CD4-positive, alpha-beta T cell treated with Interleukin-15 for 1 hour (primary cell): ENCODE results near the gene SLC35F6.
"Not testable (repeated sequence)": the region's sequence is repeated elsewhere in the genome, so short reads cannot be mapped to it uniquely, and the experiment has no call there.

ENCODE experiments used
- DNase-seq: peaks from one replicate; pipeline ENCODE4 v3.0.0-alpha.2; 2020

Gene SLC35F6

GRCh38 chr2:26757873-26758789 is 6.0 kb upstream of the SLC35F6 start:
- no peak for DNase-seq

GRCh38 chr2:26758790-26759321 is 5.2 kb upstream of the SLC35F6 start:
- DNase-seq: no peak

DNA sequence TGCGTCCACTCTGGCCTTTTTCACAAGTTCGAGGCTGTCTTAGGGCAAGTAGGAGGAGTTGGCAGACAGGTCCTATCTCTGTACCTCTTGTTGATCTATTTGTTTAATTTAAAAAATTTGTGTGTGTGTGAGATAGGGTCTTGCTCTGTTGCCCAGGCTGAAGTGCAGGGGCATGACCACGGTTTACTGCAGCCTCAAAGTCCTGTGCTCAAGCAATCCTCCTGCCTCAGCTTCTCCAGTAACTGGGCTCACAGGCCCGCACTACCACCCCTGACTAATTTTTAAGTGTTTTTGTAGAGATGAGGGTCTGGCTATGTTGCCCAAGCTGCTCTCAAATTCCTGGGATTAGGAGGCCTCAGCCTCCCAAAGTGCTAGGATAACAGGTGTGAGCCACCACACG is 4.2 kb upstream of the SLC35F6 start:
- DNase-seq: no peak

GRCh38 chr2:26760991-26761390 is 3.1 kb upstream of the SLC35F6 start:
- DNase-seq: not testable (repeated sequence)

- no peak for DNase-seq
Measured at GRCh38 chr2:26763019-26763418, 1.1 kb upstream of the SLC35F6 start.

DNA sequence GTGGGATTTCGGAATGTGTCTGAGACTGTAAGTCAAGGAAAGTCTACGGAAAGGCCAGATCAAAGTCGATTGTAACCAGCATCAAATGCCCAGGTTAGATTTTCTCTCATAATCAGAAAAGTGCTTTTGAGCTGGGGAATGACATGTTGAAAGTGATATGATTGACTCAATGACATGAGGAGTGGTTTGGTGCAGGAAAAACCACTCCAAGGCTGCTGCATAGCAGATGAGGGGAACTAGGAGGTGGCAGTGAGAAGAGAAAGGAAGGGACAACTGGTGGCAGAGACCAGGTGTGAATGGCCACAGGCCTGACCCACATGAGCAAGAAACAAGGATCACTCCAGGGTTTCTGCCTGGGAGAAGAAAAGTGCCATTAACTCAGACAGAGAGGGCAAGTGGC is 822 bp downstream of the SLC35F6 start:
- DNase-seq: no peak

- DNase-seq: no peak
Measured at GRCh38 chr2:26765475-26766200, 1.6 kb downstream of the SLC35F6 start.

GRCh38 chr2:26767129-26767528 is 3.0 kb downstream of the SLC35F6 start:
- no peak for DNase-seq

GRCh38 chr2:26767894-26768487 is 3.9 kb downstream of the SLC35F6 start:
- no peak for DNase-seq

- DNase-seq: no peak
Measured at GRCh38 chr2:26768759-26769088, 4.6 kb downstream of the SLC35F6 start.

GRCh38 chr2:26769089-26769761 is 5.1 kb downstream of the SLC35F6 start:
- peak; percentile 78 for DNase-seq

DNA sequence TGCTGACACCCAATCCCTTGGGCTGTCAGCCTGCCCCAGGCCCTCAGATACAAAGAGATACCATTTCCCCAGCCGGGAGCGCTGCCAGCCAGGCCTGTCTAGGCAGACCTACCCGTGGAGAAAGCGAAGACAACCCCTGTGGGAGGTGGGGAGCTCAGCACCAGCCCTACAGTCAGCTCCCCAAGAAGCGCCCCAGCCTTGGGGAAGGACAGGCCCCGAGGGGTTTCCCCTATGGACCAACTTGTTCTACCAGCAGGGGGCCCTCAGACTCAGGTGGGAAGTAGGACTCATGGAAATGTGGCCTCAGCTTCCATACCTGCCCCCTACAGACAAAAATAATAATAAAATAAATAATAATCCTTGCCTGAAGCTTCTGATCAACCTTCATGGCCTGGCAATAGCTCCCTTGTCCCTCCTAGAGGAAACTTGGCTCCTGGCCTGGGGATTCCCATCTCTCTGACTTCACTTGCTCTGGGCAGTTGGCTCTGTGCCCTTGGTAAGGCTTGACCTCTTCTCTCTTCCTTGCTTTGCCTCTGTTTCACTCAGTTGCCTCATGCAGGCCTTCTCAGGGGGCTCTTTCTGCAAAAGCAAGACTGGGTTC is 7.0 kb downstream of the SLC35F6 start:
- DNase-seq: no peak

DNA sequence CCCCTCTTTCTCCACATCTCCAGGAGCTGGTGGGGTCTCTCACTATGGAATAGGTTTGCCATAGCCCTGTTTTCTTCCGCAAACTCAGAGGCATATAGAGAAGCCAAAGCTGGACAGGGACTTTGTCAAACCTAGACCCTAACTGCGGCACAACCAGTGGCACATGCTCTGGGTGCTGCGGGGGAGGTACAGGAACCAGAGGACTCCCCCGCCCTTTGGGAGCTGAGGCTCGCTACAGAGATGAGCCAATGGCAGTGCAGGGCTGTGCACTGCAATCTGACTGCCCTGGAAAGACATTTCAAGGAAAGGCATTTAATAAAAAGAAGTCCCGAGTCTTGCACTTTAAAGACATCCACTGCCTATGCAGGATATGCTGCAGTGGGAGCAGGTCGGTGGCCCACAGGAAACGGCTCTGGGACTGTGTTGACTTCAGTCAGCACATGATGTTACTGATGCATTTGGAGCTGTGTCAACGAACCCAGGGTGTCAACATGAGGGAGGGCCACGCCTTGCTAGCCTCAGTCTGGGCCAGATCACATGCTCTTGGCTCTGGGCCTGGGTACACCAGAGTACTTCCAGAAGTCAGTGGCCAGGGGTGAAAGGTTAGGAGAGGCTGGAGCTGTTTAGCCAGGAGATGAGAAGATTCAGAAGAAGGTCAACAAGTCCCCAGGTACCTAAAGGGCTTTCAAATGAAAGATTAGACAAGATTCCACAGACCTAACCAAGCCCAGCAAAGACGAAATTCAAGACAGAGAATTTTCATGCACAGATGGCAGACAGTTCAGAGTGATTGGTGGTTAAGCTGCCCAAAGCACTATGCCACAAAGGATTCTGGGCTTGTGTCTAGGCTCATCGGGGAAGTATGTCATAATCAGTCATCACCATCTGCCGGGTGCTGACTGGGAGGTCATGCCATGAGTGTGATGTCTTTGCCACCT is 8.2 kb downstream of the SLC35F6 start:
- DNase-seq: peak; percentile 22

DNA sequence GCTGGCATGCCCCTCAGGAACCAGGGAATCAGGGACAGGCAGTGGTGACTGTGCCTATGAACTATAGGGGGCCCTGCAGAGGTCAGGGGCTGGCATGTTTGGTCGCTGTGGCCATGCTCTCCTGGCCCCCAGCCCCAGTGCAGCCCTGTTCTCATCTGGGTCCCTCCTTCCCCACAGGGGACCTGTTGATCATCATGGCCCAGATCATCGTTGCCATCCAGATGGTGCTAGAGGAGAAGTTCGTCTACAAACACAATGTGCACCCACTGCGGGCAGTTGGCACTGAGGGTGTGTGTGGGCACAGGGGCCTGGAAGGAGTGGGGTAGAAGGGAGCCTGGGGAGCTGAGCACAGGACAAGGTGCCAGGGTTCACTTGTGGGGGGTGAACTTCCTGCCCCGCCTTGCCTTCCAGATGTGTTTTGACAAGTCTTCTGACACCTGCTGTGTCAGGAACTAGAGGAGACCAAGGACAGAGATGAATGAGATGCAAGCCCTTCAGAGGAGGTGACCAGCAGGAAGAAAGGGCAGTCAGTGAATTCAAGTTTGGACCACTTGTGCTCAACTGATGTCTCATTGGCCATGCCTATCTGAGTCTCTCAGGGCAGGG is 12.2 kb downstream of the SLC35F6 start:
- no peak for DNase-seq

- no peak for DNase-seq
Measured at GRCh38 chr2:26778098-26778497, 14.0 kb downstream of the SLC35F6 start.

GRCh38 chr2:26778507-26778906 is 14.4 kb downstream of the SLC35F6 start:
- no peak for DNase-seq

DNA sequence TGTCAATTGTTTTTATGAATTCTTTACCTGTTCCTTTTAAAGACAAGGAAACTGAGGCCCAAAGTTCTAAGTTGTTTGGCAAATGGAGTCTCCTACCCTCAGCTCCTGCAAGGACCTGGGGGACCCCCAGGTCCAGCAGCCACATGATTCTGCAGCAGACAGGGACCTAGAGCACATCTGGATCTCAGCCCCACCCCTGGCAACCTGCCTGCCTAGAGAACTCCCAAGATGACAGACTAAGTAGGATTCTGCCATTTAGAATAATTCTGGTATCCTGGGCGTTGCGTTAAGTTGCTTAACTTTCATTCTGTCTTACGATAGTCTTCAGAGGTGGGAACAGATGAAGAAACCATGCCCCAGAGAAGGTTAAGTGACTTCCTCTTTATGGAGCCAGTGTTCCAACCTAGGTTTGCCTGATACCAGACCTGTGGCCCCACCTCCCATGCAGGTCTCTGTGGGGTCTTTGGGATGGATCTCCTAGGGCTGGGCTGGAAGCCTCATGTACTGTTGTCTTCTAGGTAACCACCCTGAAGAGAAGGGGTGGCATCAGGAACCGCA is 16.2 kb downstream of the SLC35F6 start:
- DNase-seq: no peak

DNA sequence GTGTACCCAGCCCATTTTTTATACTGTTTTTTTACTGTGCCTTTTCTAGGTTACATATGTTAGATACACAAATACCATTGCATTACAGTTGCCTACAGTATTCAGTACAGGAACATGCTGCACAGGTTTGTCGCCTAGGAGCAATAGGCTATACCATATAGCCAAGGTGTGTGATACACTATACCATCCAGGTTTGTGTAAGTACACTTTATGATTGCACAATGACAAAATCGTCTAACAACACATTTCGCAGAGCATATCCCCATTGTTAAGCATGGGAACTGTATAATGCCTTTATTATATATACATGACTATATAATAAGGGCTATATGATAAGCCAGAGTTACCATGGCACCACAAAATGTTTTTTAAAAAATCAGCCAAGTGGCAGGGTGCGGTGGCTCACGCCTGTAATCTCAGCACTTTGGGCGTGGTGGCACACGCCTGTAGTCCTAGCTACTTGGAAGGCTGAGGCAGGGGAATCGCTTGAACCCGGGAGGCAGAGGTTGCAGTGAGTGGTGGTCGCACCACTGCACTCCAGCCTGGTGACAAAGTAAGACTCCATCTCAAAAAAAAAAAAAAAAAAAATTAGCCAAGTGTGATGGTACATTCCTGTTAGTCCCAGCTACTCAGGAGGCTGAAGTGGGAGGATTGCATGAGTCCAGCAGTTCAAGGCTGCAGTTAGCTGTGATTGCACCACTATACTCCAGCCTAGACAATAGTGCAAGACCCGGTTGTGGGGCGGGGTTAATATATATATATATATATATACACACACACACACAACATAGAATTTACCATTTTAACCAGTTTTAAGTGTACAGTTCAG is 19.0 kb downstream of the SLC35F6 start:
- no peak for DNase-seq

DNA sequence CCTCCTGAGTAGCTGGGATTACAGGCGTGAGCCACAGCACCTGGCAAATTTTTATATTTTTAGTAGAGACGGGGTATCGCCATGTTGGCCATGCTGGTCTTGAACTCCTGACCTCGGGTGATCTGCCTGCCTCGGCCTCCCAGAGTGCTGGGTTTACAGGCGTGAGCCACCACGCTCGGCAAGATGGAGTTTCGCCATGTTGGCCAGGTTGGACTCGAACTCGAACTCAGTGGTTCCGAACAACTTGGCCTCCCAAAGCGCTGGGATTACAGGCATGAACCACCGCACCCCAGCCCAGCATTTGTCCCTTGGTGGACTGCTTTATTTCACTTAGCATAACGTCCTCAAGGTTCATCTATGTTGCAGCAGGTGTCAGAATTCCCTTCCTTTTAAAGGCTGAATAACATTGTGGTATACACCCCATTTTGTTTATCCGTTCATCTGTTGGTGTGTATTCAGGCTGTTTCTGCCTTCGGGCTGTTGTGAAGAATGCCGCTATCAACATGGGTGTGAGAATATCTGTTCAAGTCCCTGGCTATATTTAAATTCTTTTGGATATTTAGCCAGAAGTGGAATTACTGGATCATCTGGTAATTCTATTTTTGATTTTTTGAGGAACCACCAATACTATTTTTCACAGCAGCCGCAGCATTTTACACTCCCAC is 20.6 kb downstream of the SLC35F6 start:
- DNase-seq: no peak
